Mesenchymal stem cell (in vitro differentiated cells and primary cell): ENCODE data around the gene ONECUT1.

Source experiments
- DNase-seq: peaks from one replicate; pipeline ENCODE4 v3.0.0-alpha.2; 2013
- H2AFZ ChIP-seq: one replicate; pipeline ENCODE4 v1.6.1; 2013; ENCODE audit warnings: low read depth, mild to moderate bottlenecking, control low read depth, inconsistent platforms, low read length, moderate library complexity
- H2AK5ac ChIP-seq: 2 replicates; pipeline ENCODE4 v1.6.1; 2013; ENCODE audit warnings: low read length, moderate library complexity, mild to moderate bottlenecking, inconsistent platforms; ENCODE audit not compliant: severe bottlenecking
- H2BK120ac ChIP-seq: one replicate; pipeline ENCODE4 v1.6.1; 2013; ENCODE audit warnings: low read depth, mild to moderate bottlenecking, inconsistent platforms, low read length, moderate library complexity
- H2BK12ac ChIP-seq, 2 experiments: one replicate each; pipeline ENCODE4 v1.6.1; 2013; ENCODE audit warnings: inconsistent platforms in 2 of 2, low read length in 2 of 2, mild to moderate bottlenecking in 2 of 2, moderate library complexity in 2 of 2, control low read depth in 1 of 2
- H2BK15ac ChIP-seq: one replicate; pipeline ENCODE4 v1.6.1; 2013; ENCODE audit warnings: mild to moderate bottlenecking, low read depth, inconsistent platforms; ENCODE audit not compliant: poor library complexity, severe bottlenecking
- H2BK5ac ChIP-seq: 2 replicates; pipeline ENCODE4 v1.6.1; 2013; ENCODE audit warnings: low read depth, mild to moderate bottlenecking, low read length, control low read depth, inconsistent platforms; ENCODE audit not compliant: poor library complexity, severe bottlenecking
- H3K14ac ChIP-seq, 2 experiments: one replicate each; pipeline ENCODE4 v1.6.1; 2013; ENCODE audit warnings: inconsistent platforms in 2 of 2, low read length in 2 of 2, control low read depth in 1 of 2, mild to moderate bottlenecking in 1 of 2, moderate library complexity in 1 of 2
- H3K18ac ChIP-seq, 2 experiments: one replicate each; pipeline ENCODE4 v1.6.1; 2013; ENCODE audit warnings: inconsistent platforms in 2 of 2, low read length in 2 of 2, control low read depth in 1 of 2, low read depth in 1 of 2, mild to moderate bottlenecking in 1 of 2
- H3K23ac ChIP-seq, 2 experiments: one replicate each; pipeline ENCODE4 v1.6.1; 2013; ENCODE audit warnings: inconsistent platforms in 2 of 2, low read length in 2 of 2, mild to moderate bottlenecking in 2 of 2, moderate library complexity in 2 of 2, control low read depth in 1 of 2
- H3K27ac ChIP-seq: 2 replicates; pipeline ENCODE4 v1.5.1; 2013; ENCODE audit warnings: mild to moderate bottlenecking, moderate library complexity, low read length, control low read depth, inconsistent platforms; ENCODE audit not compliant: poor library complexity, severe bottlenecking
- H3K27me3 ChIP-seq, 2 experiments: 2 replicates each; pipeline versions ENCODE4 v1.6.1 to v1.7.0; 2013; ENCODE audit warnings: low read length in 2 of 2, mild to moderate bottlenecking in 2 of 2, moderate library complexity in 2 of 2, control low read depth in 1 of 2, inconsistent platforms in 1 of 2; ENCODE audit not compliant: control insufficient read depth in 1 of 2, insufficient read depth in 1 of 2
- H3K36me3 ChIP-seq, 2 experiments: 2 replicates each; pipeline versions ENCODE4 v1.6.1 to v1.7.0; 2013; ENCODE audit warnings: low read length in 2 of 2, control low read depth in 1 of 2, inconsistent platforms in 1 of 2, low read depth in 1 of 2, mild to moderate bottlenecking in 1 of 2; ENCODE audit not compliant: insufficient read depth in 2 of 2, control insufficient read depth in 1 of 2
- H3K4ac ChIP-seq, 2 experiments: one replicate each; pipeline ENCODE4 v1.6.1; 2013; ENCODE audit warnings: inconsistent platforms in 2 of 2, low read length in 2 of 2, mild to moderate bottlenecking in 2 of 2, moderate library complexity in 2 of 2, control low read depth in 1 of 2, low read depth in 1 of 2
- H3K4me1 ChIP-seq: 2 replicates; pipeline ENCODE4 v1.6.1; 2013; ENCODE audit warnings: low read depth, low read length, control low read depth; ENCODE audit not compliant: control insufficient read depth, insufficient read depth
- H3K4me2 ChIP-seq: 2 replicates; pipeline ENCODE4 v1.6.1; 2013; ENCODE audit warnings: low read length, mild to moderate bottlenecking, inconsistent platforms; ENCODE audit not compliant: poor library complexity, severe bottlenecking
- H3K4me3 ChIP-seq, 2 experiments: 2 replicates each; pipeline versions ENCODE4 v1.5.1 to v1.7.0; 2013; ENCODE audit warnings: low read length in 2 of 2, mild to moderate bottlenecking in 2 of 2, control low read depth in 1 of 2, low read depth in 1 of 2; ENCODE audit not compliant: insufficient read depth in 1 of 2
- H3K79me1 ChIP-seq: replicated peaks from 2 replicates; pipeline ENCODE4 v1.6.1; 2013; ENCODE audit warnings: mild to moderate bottlenecking, control low read depth, low read length, inconsistent platforms; ENCODE audit not compliant: poor library complexity, severe bottlenecking
- H3K9ac ChIP-seq: 2 replicates; pipeline ENCODE4 v1.7.0; 2013; ENCODE audit warnings: mild to moderate bottlenecking, low read length, moderate library complexity
- H3K9me3 ChIP-seq: 2 replicates; pipeline ENCODE4 v1.7.0; 2013; ENCODE audit warnings: mild to moderate bottlenecking, low read length; ENCODE audit not compliant: control insufficient read depth
- H4K8ac ChIP-seq: one replicate; pipeline ENCODE4 v1.6.1; 2013; ENCODE audit warnings: inconsistent platforms, mild to moderate bottlenecking, low read length, moderate library complexity
- H4K91ac ChIP-seq: one replicate; pipeline ENCODE4 v1.6.1; 2013; ENCODE audit warnings: mild to moderate bottlenecking, low read length, inconsistent platforms
- WGBS: methylation state at CpG from one replicate; pipeline ENCODE4 v1.1.7; 2013; ENCODE audit warnings: mixed read lengths; 5-methylcytosine and 5-hydroxymethylcytosine counted together

The ONECUT1 gene

DNA sequence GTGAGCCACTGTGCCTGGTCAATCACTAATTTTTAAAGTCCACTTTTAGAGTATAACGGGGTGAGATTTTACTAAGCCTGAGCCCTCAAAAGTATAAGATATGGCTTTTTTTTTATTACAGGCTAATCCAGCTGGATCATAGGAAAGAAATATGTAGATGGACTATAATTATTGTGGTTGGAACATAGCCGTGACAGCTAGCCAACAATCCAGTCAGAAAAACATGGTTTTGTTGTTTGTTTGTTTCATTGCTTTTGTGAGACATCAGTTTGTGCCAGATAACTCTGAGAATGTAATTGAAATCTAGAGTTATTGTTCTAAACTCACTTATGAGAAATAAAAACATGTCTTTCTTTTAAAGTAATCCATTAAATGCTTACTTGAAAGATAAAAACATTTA lies 73.6 kb downstream of the ONECUT1 start:
- Histone ChIP-seq H2AK5ac (no peak overlapping the region), H3K14ac (no peak overlapping the region), H2BK12ac (no peak overlapping the region), H2BK15ac (no peak overlapping the region), H3K4me1 (no peaks in the 10 kb centered on the region), H3K79me1 (no peaks in the 10 kb centered on the region), H2BK120ac (no peak overlapping the region), H2AFZ (no peak overlapping the region), H3K4me3 (no peak overlapping the region), H3K9ac (no peak overlapping the region), H4K91ac (no peak overlapping the region), H3K27me3 (peaks cover 0 to 4% of the 10 kb centered on the region in 2 experiments), H3K36me3 (no peaks in the 10 kb centered on the region), H3K23ac (no peak overlapping the region), H3K18ac (no peak overlapping the region), H3K9me3 (no peaks in the 10 kb centered on the region), H2BK5ac (no peak overlapping the region), H4K8ac (no peak overlapping the region), H3K27ac (no peak overlapping the region), H3K4me2 (no peak overlapping the region), H3K4ac (no peak overlapping the region)
- DNase-seq, result no peak
- WGBS, result 69% methylated on average over 2 of the region's 2 CpGs

- H3K4me3 ChIP-seq, result no peak overlapping the region
- H2BK120ac ChIP-seq, result no peak overlapping the region
- no peak overlapping the region for H3K23ac ChIP-seq
- H3K18ac ChIP-seq, result no peak overlapping the region
- no peaks in the 10 kb centered on the region for H3K79me1 ChIP-seq
- H3K9me3 ChIP-seq, result no peaks in the 10 kb centered on the region
- no peak overlapping the region for H2AFZ ChIP-seq
- no peak overlapping the region for H3K4ac ChIP-seq
- no peak overlapping the region for H3K4me2 ChIP-seq
- no peak overlapping the region for H2AK5ac ChIP-seq
- H2BK12ac ChIP-seq, result no peak overlapping the region
- H3K27ac ChIP-seq, result no peak overlapping the region
- H3K27me3 ChIP-seq, result no peaks in the 10 kb centered on the region
- no peak overlapping the region for H2BK15ac ChIP-seq
- no peaks in the 10 kb centered on the region for H3K4me1 ChIP-seq
- no peak overlapping the region for H3K9ac ChIP-seq
- H4K91ac ChIP-seq, result no peak overlapping the region
- no peak overlapping the region for H2BK5ac ChIP-seq
- no peak overlapping the region for H3K14ac ChIP-seq
- DNase-seq, result no peak
- WGBS, result 94% methylated on average over 4 of the region's 5 CpGs
- H3K36me3 ChIP-seq, result no peaks in the 10 kb centered on the region
- no peak overlapping the region for H4K8ac ChIP-seq
Measured at GRCh38 chr15:52715411-52715810, 74.7 kb downstream of the ONECUT1 start.

DNA sequence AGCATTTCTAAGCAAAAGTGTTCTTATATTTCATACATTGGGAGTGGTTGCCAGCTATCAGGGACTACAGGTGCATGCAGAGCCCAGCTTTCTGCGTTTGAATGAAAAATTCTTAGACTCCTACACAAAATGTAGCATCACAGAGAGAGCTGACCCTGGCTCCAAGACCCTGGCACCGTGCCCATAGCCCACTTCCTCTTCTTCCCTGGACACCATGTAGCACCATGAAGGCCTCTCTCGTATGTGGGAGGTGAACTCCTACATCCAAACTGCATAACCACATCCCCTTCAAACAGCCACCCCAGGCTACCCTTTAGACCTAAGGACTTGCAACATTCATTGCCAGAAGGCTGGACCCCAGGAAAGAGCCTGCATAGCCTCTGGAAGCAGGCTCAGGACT lies 75.2 kb downstream of the ONECUT1 start:
- Histone ChIP-seq H3K4me2 (no peak overlapping the region), H3K4me1 (no peaks in the 10 kb centered on the region), H2BK12ac (no peak overlapping the region), H4K91ac (no peak overlapping the region), H3K9me3 (no peaks in the 10 kb centered on the region), H3K14ac (no peak overlapping the region), H2BK5ac (no peak overlapping the region), H3K36me3 (no peaks in the 10 kb centered on the region), H3K4ac (no peak overlapping the region), H3K27ac (no peak overlapping the region), H2AFZ (no peak overlapping the region), H4K8ac (no peak overlapping the region), H3K4me3 (no peak overlapping the region), H3K23ac (no peak overlapping the region), H3K27me3 (no peaks in the 10 kb centered on the region), H3K79me1 (no peaks in the 10 kb centered on the region), H3K18ac (no peak overlapping the region), H2AK5ac (no peak overlapping the region), H3K9ac (no peak overlapping the region), H2BK120ac (no peak overlapping the region), H2BK15ac (no peak overlapping the region)
- no peak for DNase-seq
- WGBS, result 65% methylated on average over 3 of the region's 3 CpGs

DNA sequence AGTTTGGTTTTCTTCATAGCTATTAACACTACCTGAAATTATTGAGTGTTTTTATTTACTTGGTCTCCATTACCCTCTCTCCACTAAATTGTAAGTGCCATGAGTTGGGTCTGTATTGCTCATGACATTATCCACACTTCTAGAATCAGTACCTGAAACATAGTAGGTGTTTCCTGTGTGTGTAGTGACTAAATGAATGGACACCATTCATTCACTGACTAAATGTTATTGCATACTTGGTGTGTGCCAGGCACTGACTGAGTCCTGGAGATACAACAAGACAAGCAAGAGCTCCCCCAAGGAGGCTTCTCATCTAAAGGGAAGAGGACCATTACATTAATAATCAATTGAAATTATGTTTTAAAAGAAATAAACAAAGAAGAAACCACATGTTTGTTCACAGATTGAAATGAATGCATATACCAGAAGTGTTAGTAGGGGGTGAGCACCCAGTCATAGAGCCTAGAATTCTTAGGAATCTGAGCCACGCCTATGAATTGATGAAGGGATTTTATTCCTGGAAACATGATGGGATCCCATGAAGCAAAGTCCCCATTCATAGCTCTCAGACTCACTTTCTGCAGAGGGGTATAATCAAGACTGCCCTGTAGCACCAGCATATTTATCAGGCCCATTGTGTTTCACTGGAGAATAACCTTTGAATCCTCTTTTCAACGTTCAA lies 79.3 kb downstream of the ONECUT1 start:
- Histone ChIP-seq H3K4me2 (no peak overlapping the region), H3K4me3 (no peak overlapping the region), H2BK12ac (no peak overlapping the region), H2AFZ (no peak overlapping the region), H3K18ac (no peak overlapping the region), H3K27ac (no peak overlapping the region), H2BK5ac (no peak overlapping the region), H2BK15ac (no peak overlapping the region), H3K36me3 (no peaks in the 10 kb centered on the region), H2BK120ac (no peak overlapping the region), H4K8ac (no peak overlapping the region), H2AK5ac (no peak overlapping the region), H3K23ac (no peak overlapping the region), H3K79me1 (no peaks in the 10 kb centered on the region), H3K4ac (no peak overlapping the region), H3K27me3 (no peaks in the 10 kb centered on the region), H3K14ac (no peak overlapping the region), H3K9me3 (no peaks in the 10 kb centered on the region), H4K91ac (no peak overlapping the region), H3K9ac (no peak overlapping the region), H3K4me1 (no peaks in the 10 kb centered on the region)
- DNase-seq, result no peak
- 100% methylated on average over 2 of the region's 2 CpGs for WGBS
